DND-41 (cell line): ENCODE results near the gene PPIF.

Source experiments
- CTCF ChIP-seq: IDR thresholded peaks from 2 replicates; pipeline ENCODE4 v1.5.1; 2012; ENCODE audit warnings: borderline replicate concordance, low read length, moderate library complexity, mild to moderate bottlenecking; ENCODE audit not compliant: poor library complexity, severe bottlenecking; ENCODE audit errors: extremely low read depth
- EZH2 ChIP-seq: IDR thresholded peaks from 3 replicates; pipeline ENCODE4 v1.6.1; 2012; ENCODE audit warnings: borderline replicate concordance, low read depth, mild to moderate bottlenecking, moderate library complexity, low read length, inconsistent platforms; ENCODE audit not compliant: severe bottlenecking

DNA sequence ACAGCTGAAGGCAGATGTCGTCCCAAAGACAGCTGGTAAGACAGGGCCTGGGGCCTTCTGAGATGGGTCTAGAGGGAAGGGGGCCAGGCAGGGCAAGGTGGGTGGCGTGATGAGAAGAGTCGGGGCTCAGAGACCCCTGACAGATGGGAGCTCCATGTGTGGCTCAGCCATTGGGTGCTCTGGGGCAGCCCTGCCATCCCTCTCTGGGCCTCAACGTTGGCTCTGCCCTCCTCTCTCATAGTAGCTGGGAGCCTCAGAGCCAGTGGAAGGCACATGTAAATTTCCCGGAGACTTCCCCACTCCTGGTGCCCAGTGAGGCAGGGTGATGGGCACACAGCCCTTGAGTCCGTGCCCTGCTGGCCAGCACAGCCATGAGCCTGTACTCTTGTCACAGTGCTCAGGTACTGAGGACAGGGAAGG is 1.8 kb downstream of the PPIF start:
- TF ChIP-seq CTCF: no peak
- no peak for TF ChIP-seq EZH2
